GM23338 (cell line): ENCODE measurements around the gene CD276.

Source experiments
- EZH2 ChIP-seq: fragments of 200-600 bp; sonication (generic); IDR thresholded peaks from one replicate; pipeline ENCODE4 v1.8.0; 2017; ENCODE audit warnings: antibody characterized with exemption, mild to moderate bottlenecking, low read depth; ENCODE audit not compliant: unreplicated experiment
- EZH2phosphoT487 ChIP-seq: fragments of 200-600 bp; sonication (generic); IDR thresholded peaks from one replicate; pipeline ENCODE4 v1.8.1; 2018; ENCODE audit warnings: antibody characterized with exemption; ENCODE audit not compliant: unreplicated experiment
- JUNB ChIP-seq: IDR thresholded peaks from one replicate; pipeline ENCODE4 v1.6.1; 2016; ENCODE audit warnings: antibody characterized with exemption; ENCODE audit not compliant: unreplicated experiment
- POLR2AphosphoS5 ChIP-seq: IDR thresholded peaks from 2 replicates; pipeline ENCODE4 v1.6.1; 2016; ENCODE audit warnings: antibody characterized with exemption, low read depth
- TF ChIP-seq, protein P1 (sequence below): IDR thresholded peaks from one replicate; pipeline ENCODE4 v1.6.1; 2018; ENCODE audit warnings: antibody characterized with exemption; ENCODE audit not compliant: unreplicated experiment
- TF ChIP-seq, protein P2 (sequence below), 2 experiments: fragments of 200-600 bp in 1 of 2; sonication (generic) in 1 of 2; conservative IDR thresholded peaks; 2 replicates each; pipeline versions ENCODE4 v1.5.1 to v1.6.1; 2016 to 2017; ENCODE audit warnings: antibody characterized with exemption in 2 of 2, low read depth in 2 of 2, mild to moderate bottlenecking in 2 of 2, moderate library complexity in 1 of 2

GRCh38 chr15:73746261-73746660 is 62.1 kb downstream of the CD276 start:
- TF ChIP-seq, protein P1, sequence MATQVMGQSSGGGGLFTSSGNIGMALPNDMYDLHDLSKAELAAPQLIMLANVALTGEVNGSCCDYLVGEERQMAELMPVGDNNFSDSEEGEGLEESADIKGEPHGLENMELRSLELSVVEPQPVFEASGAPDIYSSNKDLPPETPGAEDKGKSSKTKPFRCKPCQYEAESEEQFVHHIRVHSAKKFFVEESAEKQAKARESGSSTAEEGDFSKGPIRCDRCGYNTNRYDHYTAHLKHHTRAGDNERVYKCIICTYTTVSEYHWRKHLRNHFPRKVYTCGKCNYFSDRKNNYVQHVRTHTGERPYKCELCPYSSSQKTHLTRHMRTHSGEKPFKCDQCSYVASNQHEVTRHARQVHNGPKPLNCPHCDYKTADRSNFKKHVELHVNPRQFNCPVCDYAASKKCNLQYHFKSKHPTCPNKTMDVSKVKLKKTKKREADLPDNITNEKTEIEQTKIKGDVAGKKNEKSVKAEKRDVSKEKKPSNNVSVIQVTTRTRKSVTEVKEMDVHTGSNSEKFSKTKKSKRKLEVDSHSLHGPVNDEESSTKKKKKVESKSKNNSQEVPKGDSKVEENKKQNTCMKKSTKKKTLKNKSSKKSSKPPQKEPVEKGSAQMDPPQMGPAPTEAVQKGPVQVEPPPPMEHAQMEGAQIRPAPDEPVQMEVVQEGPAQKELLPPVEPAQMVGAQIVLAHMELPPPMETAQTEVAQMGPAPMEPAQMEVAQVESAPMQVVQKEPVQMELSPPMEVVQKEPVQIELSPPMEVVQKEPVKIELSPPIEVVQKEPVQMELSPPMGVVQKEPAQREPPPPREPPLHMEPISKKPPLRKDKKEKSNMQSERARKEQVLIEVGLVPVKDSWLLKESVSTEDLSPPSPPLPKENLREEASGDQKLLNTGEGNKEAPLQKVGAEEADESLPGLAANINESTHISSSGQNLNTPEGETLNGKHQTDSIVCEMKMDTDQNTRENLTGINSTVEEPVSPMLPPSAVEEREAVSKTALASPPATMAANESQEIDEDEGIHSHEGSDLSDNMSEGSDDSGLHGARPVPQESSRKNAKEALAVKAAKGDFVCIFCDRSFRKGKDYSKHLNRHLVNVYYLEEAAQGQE: no peak
- TF ChIP-seq JUNB (no peak), EZH2 (no peak), POLR2AphosphoS5 (no peak), EZH2phosphoT487 (no peak)
- TF ChIP-seq, protein P2, sequence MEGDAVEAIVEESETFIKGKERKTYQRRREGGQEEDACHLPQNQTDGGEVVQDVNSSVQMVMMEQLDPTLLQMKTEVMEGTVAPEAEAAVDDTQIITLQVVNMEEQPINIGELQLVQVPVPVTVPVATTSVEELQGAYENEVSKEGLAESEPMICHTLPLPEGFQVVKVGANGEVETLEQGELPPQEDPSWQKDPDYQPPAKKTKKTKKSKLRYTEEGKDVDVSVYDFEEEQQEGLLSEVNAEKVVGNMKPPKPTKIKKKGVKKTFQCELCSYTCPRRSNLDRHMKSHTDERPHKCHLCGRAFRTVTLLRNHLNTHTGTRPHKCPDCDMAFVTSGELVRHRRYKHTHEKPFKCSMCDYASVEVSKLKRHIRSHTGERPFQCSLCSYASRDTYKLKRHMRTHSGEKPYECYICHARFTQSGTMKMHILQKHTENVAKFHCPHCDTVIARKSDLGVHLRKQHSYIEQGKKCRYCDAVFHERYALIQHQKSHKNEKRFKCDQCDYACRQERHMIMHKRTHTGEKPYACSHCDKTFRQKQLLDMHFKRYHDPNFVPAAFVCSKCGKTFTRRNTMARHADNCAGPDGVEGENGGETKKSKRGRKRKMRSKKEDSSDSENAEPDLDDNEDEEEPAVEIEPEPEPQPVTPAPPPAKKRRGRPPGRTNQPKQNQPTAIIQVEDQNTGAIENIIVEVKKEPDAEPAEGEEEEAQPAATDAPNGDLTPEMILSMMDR (conservative IDR thresholded peaks at IDR 0.05; ENCODE audit: low read depth in 2 of 2): no peak
